ENCODE measurements around the gene EZH1. TPM values are rescaled to one million over a fixed set of nuclear protein-coding genes. Genes with fewer than 3 reads are reported as not detected.

Gene EZH1
- total and polyA plus RNA-seq, 10 of the 15 experiments (the other 5 are each of a cell fraction or from before 2014, with no cell fraction given), result 6.1 to 43.3 (median 16.8) TPM

DNA sequence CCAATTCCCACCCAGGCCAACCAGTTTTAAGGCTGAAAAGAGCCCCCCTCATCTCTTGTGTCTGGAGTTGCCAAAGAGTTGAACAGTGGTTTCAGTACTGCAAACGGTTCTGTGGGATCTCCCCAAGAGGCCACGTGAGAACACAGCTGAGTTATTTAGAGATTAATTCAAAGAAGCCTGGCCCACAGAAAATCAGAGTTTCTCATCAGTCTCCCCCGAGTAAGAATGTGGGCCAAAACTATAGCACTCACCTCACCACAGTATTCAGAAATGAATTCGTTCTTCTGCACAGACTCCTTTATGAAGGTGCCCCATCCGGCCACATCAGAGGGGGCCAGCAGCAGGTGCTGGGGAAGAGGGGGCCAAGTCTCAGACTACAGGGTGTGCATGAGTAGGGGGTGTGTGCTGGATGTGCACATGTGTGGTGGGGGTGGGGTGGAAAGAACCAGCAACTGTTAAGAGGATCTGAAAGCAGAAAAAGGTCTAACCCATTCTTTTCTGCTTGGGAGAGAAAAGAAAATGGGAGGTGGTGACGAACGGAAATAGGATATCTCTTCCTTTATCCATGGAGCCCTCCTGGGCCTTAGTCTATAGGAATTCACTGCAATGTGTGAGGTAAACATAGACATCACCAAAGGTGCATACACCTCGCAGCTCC, 39.9 kb downstream of the EZH1 start (continued):
- TF ChIP-seq ZBTB33 (IDR thresholded peaks at IDR 0.05), result no peak
- TF ChIP-seq, protein P1, sequence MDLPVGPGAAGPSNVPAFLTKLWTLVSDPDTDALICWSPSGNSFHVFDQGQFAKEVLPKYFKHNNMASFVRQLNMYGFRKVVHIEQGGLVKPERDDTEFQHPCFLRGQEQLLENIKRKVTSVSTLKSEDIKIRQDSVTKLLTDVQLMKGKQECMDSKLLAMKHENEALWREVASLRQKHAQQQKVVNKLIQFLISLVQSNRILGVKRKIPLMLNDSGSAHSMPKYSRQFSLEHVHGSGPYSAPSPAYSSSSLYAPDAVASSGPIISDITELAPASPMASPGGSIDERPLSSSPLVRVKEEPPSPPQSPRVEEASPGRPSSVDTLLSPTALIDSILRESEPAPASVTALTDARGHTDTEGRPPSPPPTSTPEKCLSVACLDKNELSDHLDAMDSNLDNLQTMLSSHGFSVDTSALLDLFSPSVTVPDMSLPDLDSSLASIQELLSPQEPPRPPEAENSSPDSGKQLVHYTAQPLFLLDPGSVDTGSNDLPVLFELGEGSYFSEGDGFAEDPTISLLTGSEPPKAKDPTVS (IDR thresholded peaks at IDR 0.05; ENCODE audit: low read depth, low read length), result no peak
- peak; percentile 94 to 96 for TF ChIP-seq IKZF2 (IDR thresholded peaks at IDR 0.05)
- 0 out of 2 replicates have a peak, but pooled peaks have one; percentile 29 for TF ChIP-seq POLR2AphosphoS5 (IDR thresholded peaks at IDR 0.05; ENCODE audit: low read length)

GRCh38 chr17:42704490-42704836, 40.4 kb downstream of the EZH1 start:
- RAD21 ChIA-PET (ENCODE audit: unreplicated experiment), result interaction anchor here (1.0 to 2.4 kb wide), 10 partner anchors 21 to 125 kb away, joined by 3 to 19 read pairs (median 6); partner anchors contain the start of genes CCR10, PLEKHH3, PSMC3IP and VPS25
- in situ Hi-C loops (cut with MboI), result no loop called here
- POLR2A ChIA-PET, result interaction anchor here (0.5 to 2.6 kb wide), 12 partner anchors 15 to 310 kb away, joined by 3 to 12 read pairs (median 3); no protein-coding TSS in a partner anchor
- no peak for FAIRE-seq
- Histone ChIP-seq H3K27ac (ENCODE audit: control insufficient read depth, insufficient read depth) (peak overlapping the region; percentile 92), H3K36me3 (ENCODE audit: control insufficient read depth in 2 of 2, insufficient read depth in 2 of 2, low read length in 1 of 2) (peaks cover 5 to 31% of the 10 kb centered on the region in 2 experiments), H3K4me3 (no peak overlapping the region), H2AFZ (ENCODE audit: control insufficient read depth, low read depth, low read length) (no peak overlapping the region; the same call in 1 of the 2 replicates), H3K4me2 (ENCODE audit: control insufficient read depth, insufficient read depth) (peak overlapping the region; percentile 83), H3K9ac (ENCODE audit: control insufficient read depth, insufficient read depth, low read length) (peak overlapping the region; percentile 55; the same call in 1 of the 2 replicates), H3K4me1 (ENCODE audit: control insufficient read depth, insufficient read depth, low read length) (peaks cover 50% of the 10 kb centered on the region), H3K27me3 (replicated peaks in 1 of 2; ENCODE audit: control insufficient read depth in 2 of 2, insufficient read depth in 2 of 2, low read length in 1 of 2) (no peaks in the 10 kb centered on the region), H4K20me1 (ENCODE audit: control insufficient read depth, insufficient read depth) (no peaks in the 10 kb centered on the region), H3K9me3 (replicated peaks; ENCODE audit: control insufficient read depth, insufficient read depth, low read length) (no peaks in the 10 kb centered on the region), H3K79me2 (ENCODE audit: control insufficient read depth, insufficient read depth, low read length) (no peaks in the 10 kb centered on the region; the same call in 1 of the 2 replicates)
- WGBS (ENCODE audit: insufficient coverage, insufficient replicate concordance, low lambda C conversion rate, missing lambda C conversion rate), result 0% methylated on average over 4 of the region's 5 CpGs
- CTCF ChIA-PET, result interaction anchor here (0.6 to 3.8 kb wide), 13 partner anchors 9 to 386 kb away, joined by 3 to 17 read pairs (median 5); partner anchors contain the start of genes CNTNAP1, PLEKHH3 and PSMC3IP
- peak; percentile 57 for ATAC-seq
- DNase-seq (ENCODE audit: low read depth, low spot score), result no peak
- BruUV-seq (replicated peaks), result no TSS peak
- intact Hi-C loops (cut with micrococcal nuclease; ENCODE audit: unreplicated experiment), result no loop called here
- SMC1A ChIA-PET (ENCODE audit: uncharacterized antibody, unreplicated experiment), result interaction anchor here (0.6 to 4.3 kb wide), 9 partner anchors 21 to 220 kb away, joined by 3 to 28 read pairs (median 5); partner anchors contain the start of genes CCR10, PLEKHH3 and RAMP2
- TF ChIP-seq CREB1 (IDR thresholded peaks at IDR 0.05; ENCODE audit: low read depth), result 0 out of 2 replicates have a peak, but pooled peaks have one; percentile 14
- TF ChIP-seq MTA3 (IDR thresholded peaks at IDR 0.05; ENCODE audit: borderline replicate concordance, low read length), result no peak
- TF ChIP-seq SREBF1 (IDR thresholded peaks at IDR 0.05; ENCODE audit: low read length), result no peak
- peak; percentile 77; the same call in 1 of the 2 replicates for TF ChIP-seq HDGF (IDR thresholded peaks at IDR 0.05)
- TF ChIP-seq, protein P2, sequence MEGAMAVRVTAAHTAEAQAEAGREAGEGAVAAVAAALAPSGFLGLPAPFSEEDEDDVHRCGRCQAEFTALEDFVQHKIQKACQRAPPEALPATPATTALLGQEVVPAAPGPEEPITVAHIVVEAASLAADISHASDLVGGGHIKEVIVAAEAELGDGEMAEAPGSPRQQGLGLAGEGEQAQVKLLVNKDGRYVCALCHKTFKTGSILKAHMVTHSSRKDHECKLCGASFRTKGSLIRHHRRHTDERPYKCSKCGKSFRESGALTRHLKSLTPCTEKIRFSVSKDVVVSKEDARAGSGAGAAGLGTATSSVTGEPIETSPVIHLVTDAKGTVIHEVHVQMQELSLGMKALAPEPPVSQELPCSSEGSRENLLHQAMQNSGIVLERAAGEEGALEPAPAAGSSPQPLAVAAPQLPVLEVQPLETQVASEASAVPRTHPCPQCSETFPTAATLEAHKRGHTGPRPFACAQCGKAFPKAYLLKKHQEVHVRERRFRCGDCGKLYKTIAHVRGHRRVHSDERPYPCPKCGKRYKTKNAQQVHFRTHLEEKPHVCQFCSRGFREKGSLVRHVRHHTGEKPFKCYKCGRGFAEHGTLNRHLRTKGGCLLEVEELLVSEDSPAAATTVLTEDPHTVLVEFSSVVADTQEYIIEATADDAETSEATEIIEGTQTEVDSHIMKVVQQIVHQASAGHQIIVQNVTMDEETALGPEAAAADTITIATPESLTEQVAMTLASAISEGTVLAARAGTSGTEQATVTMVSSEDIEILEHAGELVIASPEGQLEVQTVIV (IDR thresholded peaks at IDR 0.05; ENCODE audit: borderline replicate concordance, partially characterized antibody), result no peak
- no peak for TF ChIP-seq RELB (IDR thresholded peaks at IDR 0.05; ENCODE audit: low read depth)
- TF ChIP-seq PKNOX1 (IDR thresholded peaks at IDR 0.05), result 0 out of 2 replicates have a peak, but pooled peaks have one; percentile 14
- TF ChIP-seq FOS (IDR thresholded peaks at IDR 0.05; ENCODE audit: borderline replicate concordance, extremely low read depth, insufficient read length), result no peak

Data from GM12878 (cell line).